ENCODE data around the gene SORCS2.
A peak's percentile ranks its signal among the peaks of the same experiment; 100 is the strongest.

The SORCS2 gene

GRCh38 chr4:7778510-7779431 lies 586.4 kb downstream of the SORCS2 start:
- no peak for DNase-seq

- no peak for DNase-seq
Observed at GRCh38 chr4:7779432-7779768, 587.1 kb downstream of the SORCS2 start.

- DNase-seq: no peak
Observed at GRCh38 chr4:7780751-7781348, 588.5 kb downstream of the SORCS2 start.

DNA sequence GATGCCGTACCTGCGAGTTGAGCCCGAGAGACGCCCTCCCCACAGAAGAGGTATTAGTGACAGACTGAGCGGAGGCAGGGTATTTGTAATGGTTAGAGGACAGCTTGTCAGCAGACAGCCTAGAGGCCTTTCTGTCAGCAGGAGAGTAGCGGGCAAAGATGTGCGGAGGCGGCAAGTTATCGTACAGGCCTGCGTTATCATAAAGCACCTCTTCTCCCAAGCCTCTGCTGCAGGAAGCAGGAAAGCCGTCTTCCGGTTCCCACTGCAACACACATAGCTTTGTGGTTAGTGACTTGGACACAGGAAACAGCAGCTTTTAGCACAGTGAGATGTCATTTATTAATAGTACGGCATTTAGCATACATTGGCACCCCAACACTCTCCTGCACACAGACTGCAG lies 589.0 kb downstream of the SORCS2 start:
- DNase-seq: peak; percentile 9

GRCh38 chr4:7781993-7782392 lies 589.7 kb downstream of the SORCS2 start:
- DNase-seq: no peak

GRCh38 chr4:7782783-7783182 lies 590.4 kb downstream of the SORCS2 start:
- DNase-seq: peak; percentile 31

DNA sequence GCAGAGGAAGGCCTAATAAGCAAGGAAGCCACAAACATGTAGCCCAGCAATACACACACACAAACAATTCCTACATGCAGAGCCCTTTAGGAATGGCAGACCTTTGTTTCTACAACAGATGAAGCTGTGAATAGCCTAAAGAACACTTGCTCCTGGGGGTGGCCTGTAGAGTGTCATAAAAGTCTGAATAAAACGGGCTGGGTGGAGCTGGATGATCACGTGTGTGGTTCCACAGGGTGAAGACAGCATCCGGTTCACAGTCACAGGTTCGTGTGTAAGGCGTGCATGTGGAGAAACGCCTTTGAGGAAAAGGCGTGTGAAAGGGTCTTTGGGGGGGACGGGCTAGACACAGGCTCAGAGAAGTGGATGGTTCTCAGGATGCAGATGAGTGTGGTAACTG lies 591.2 kb downstream of the SORCS2 start:
- DNase-seq: no peak

GRCh38 chr4:7784131-7784870 lies 592.0 kb downstream of the SORCS2 start:
- no peak for DNase-seq

DNA sequence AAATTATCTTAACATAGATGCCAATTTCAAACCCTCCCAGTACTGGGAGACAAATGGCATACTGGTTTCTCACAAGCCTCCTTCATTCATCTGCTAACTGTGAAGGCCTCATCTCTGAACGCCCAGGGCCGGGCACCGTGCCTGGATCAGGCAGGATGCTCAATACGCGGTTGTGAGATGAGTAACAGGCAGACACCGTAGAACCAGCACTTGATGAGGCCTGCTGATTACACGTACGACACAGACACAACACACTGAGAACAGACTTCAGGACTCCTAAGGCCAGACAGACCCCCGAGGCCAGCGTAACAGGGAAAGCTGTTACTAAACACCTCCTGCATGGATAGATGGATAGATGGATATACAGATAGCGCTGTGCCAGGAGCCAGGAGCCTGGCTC lies 592.7 kb downstream of the SORCS2 start:
- DNase-seq: peak; percentile 72

- no peak for DNase-seq
Observed at GRCh38 chr4:7786040-7786439, 593.7 kb downstream of the SORCS2 start.

DNA sequence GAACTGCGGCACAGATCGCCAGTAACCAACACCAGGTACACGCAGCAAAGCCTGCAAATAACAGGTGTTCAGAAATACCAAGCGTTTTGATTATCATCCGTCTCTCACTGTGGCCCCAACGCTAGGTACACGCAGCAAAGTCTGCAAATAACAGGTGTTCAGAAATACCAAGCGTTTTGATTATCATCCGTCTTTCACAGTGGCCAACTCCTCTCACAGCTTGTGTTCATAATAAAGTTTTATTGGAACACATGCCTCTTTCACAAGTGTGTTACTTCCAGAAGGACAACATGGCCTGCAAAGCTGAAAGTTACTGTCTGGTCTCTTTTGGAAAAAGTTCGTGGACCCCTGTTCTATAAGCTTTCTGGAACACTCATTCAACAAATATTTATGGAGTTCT lies 594.2 kb downstream of the SORCS2 start:
- no peak for DNase-seq

- DNase-seq: no peak
Observed at GRCh38 chr4:7787067-7787466, 594.7 kb downstream of the SORCS2 start.

- no peak for DNase-seq
Observed at GRCh38 chr4:7787681-7788141, 595.4 kb downstream of the SORCS2 start.

GRCh38 chr4:7788193-7788592 lies 595.9 kb downstream of the SORCS2 start:
- DNase-seq: no peak

GRCh38 chr4:7788694-7789425 lies 596.5 kb downstream of the SORCS2 start:
- DNase-seq: no peak

GRCh38 chr4:7790023-7790422 lies 597.7 kb downstream of the SORCS2 start:
- DNase-seq: no peak

DNA sequence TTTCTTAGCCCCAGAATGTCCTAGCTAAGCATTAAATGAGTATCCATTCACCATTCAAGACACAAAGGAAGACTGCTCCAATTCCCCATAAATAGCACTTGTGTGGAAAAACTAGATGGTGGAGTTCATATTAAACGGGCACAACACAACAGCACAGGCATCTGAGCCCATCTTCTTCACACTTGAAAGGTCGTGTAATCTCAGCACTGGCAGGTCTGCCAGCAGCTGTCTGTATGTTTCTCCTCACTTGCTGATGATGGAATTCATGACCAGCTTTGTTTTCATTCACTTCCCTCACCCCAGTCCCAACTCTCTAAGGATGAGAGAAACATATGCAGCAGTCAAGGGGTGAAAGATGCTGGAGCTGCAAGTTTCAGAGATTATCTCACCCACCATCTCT lies 598.7 kb downstream of the SORCS2 start:
- no peak for DNase-seq
